DMS 273 treated with DMSO at 0.1 percent for 48 hours (cell line): Measurements from ENCODE around the gene ARHGAP42.
A peak's percentile ranks its signal among the peaks of the same experiment; 100 is the strongest.
"Not testable (repeated sequence)": the region's sequence is repeated elsewhere in the genome, so short reads cannot be mapped to it uniquely, and the experiment has no call there.

Experiments used
- DNase-seq: peaks from one replicate; lab custom pipeline; 2025; lab: John Stamatoyannopoulos, UW

ARHGAP42 gene

GRCh38 chr11:100872951-100873740 lies 186.1 kb downstream of the ARHGAP42 start:
- no peak for DNase-seq

GRCh38 chr11:100874203-100874602 lies 187.1 kb downstream of the ARHGAP42 start:
- no peak for DNase-seq

- no peak for DNase-seq
Measured at GRCh38 chr11:100875521-100875869, 188.4 kb downstream of the ARHGAP42 start.

- DNase-seq, result peak; percentile 68
Measured at GRCh38 chr11:100876815-100877520, 189.9 kb downstream of the ARHGAP42 start.

- DNase-seq, result no peak
Measured at GRCh38 chr11:100878474-100878873, 191.4 kb downstream of the ARHGAP42 start.

GRCh38 chr11:100882957-100883356 lies 195.9 kb downstream of the ARHGAP42 start:
- DNase-seq, result no peak

GRCh38 chr11:100883830-100884229 lies 196.7 kb downstream of the ARHGAP42 start:
- no peak for DNase-seq

- no peak for DNase-seq
Measured at GRCh38 chr11:100887659-100888058, 200.6 kb downstream of the ARHGAP42 start.

GRCh38 chr11:100888836-100889235 lies 201.7 kb downstream of the ARHGAP42 start:
- no peak for DNase-seq

GRCh38 chr11:100889758-100890157 lies 202.7 kb downstream of the ARHGAP42 start:
- no peak for DNase-seq

- no peak for DNase-seq
Measured at GRCh38 chr11:100890789-100891188, 203.7 kb downstream of the ARHGAP42 start.

GRCh38 chr11:100892886-100893285 lies 205.8 kb downstream of the ARHGAP42 start:
- DNase-seq, result no peak

- no peak for DNase-seq
Measured at GRCh38 chr11:100895449-100895848, 208.4 kb downstream of the ARHGAP42 start.

- DNase-seq, result not testable (repeated sequence)
Measured at GRCh38 chr11:100895976-100896375, 208.9 kb downstream of the ARHGAP42 start.

GRCh38 chr11:100901471-100901870 lies 214.4 kb downstream of the ARHGAP42 start:
- not testable (repeated sequence) for DNase-seq

GRCh38 chr11:100902454-100903141 lies 215.5 kb downstream of the ARHGAP42 start:
- no peak for DNase-seq

GRCh38 chr11:100903284-100903683 lies 216.2 kb downstream of the ARHGAP42 start:
- no peak for DNase-seq

- no peak for DNase-seq
Measured at GRCh38 chr11:100905684-100906083, 218.6 kb downstream of the ARHGAP42 start.

GRCh38 chr11:100908746-100909145 lies 221.7 kb downstream of the ARHGAP42 start:
- DNase-seq, result no peak

GRCh38 chr11:100910808-100911207 lies 223.7 kb downstream of the ARHGAP42 start:
- no peak for DNase-seq

- no peak for DNase-seq
Measured at GRCh38 chr11:100914415-100915110, 227.5 kb downstream of the ARHGAP42 start.
